GM12878 (cell line): ENCODE results near the gene ADGRV1.

Experiments used
- BCL11A ChIP-seq: IDR thresholded peaks from 2 replicates; pipeline ENCODE4 v1.6.1; 2011; ENCODE audit warnings: low read depth, low read length
- ESRRA ChIP-seq: IDR thresholded peaks from 2 replicates; pipeline ENCODE4 v1.6.1; 2012; ENCODE audit warnings: mild to moderate bottlenecking, low read length, improper control_type of control experiment
- EZH2 ChIP-seq: IDR thresholded peaks from 2 replicates; pipeline ENCODE4 v1.6.1; 2012; ENCODE audit warnings: low read depth, mild to moderate bottlenecking, control low read depth, inconsistent platforms, low read length, borderline replicate concordance; ENCODE audit not compliant: control insufficient read depth
- POLR2A ChIP-seq: IDR thresholded peaks from 2 replicates; pipeline ENCODE4 v1.6.1; 2011; ENCODE audit warnings: low read depth, mild to moderate bottlenecking, low read length
- TAF1 ChIP-seq: IDR thresholded peaks from 2 replicates; pipeline ENCODE4 v1.6.1; 2011; ENCODE audit warnings: mild to moderate bottlenecking, low read depth, low read length, borderline replicate concordance
- TARDBP ChIP-seq: IDR thresholded peaks from 2 replicates; pipeline ENCODE4 v1.6.1; 2016; ENCODE audit warnings: borderline replicate concordance
- TF ChIP-seq, protein P1 (sequence below), 3 experiments: IDR thresholded peaks in 2 of 3; conservative IDR thresholded peaks in 1 of 3; 2 replicates each; pipeline ENCODE4 v1.5.1; 2011; ENCODE audit warnings: low read depth in 3 of 3, low read length in 3 of 3, mild to moderate bottlenecking in 3 of 3, control low read depth in 2 of 3, moderate library complexity in 2 of 3, inconsistent platforms in 1 of 3, mixed read lengths in 1 of 3; ENCODE audit not compliant: control insufficient read depth in 2 of 3, insufficient read depth in 1 of 3; ENCODE audit errors: extremely low read depth in 1 of 3
- TF ChIP-seq, protein P2 (sequence below): IDR thresholded peaks from 2 replicates; pipeline ENCODE4 v1.6.1; 2012; ENCODE audit warnings: mild to moderate bottlenecking, low read depth, low read length
- TF ChIP-seq, protein P3 (sequence below): IDR thresholded peaks from 2 replicates; pipeline ENCODE4 v1.6.1; 2011; ENCODE audit warnings: low read depth, mild to moderate bottlenecking, low read length, moderate library complexity, borderline replicate concordance; ENCODE audit errors: extremely low read depth

DNA sequence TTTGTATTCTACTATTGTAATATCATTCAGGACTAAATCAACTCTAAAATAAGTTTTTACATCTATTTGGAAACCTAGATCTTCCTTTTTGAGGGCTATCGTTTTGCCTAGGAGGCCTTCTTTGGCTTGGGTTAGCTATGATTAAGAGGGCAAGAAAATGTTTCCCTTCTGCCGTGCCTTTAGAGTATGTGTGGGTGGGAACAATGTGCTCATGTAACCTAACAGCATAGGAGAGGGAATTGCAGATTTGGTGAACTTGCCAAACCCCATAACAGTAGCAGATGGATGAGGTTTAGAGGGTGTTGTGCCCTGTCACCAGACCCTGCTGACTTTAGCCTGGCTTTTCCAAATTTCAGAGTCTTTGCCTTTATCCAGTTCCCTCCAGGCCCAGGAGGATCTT is 339.0 kb downstream of the ADGRV1 start:
- TF ChIP-seq, protein P1, sequence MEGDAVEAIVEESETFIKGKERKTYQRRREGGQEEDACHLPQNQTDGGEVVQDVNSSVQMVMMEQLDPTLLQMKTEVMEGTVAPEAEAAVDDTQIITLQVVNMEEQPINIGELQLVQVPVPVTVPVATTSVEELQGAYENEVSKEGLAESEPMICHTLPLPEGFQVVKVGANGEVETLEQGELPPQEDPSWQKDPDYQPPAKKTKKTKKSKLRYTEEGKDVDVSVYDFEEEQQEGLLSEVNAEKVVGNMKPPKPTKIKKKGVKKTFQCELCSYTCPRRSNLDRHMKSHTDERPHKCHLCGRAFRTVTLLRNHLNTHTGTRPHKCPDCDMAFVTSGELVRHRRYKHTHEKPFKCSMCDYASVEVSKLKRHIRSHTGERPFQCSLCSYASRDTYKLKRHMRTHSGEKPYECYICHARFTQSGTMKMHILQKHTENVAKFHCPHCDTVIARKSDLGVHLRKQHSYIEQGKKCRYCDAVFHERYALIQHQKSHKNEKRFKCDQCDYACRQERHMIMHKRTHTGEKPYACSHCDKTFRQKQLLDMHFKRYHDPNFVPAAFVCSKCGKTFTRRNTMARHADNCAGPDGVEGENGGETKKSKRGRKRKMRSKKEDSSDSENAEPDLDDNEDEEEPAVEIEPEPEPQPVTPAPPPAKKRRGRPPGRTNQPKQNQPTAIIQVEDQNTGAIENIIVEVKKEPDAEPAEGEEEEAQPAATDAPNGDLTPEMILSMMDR (IDR thresholded peaks at IDR 0.05 in 2 of 3, conservative IDR thresholded peaks at IDR 0.05 in 1 of 3; ENCODE audit: control insufficient read depth in 2 of 3, extremely low read depth in 1 of 3, insufficient read depth in 1 of 3, low read depth in 3 of 3, low read length in 3 of 3), result no peak
- no peak for TF ChIP-seq EZH2
- TF ChIP-seq POLR2A, result no peak
- no peak for TF ChIP-seq ESRRA
- TF ChIP-seq, protein P2, sequence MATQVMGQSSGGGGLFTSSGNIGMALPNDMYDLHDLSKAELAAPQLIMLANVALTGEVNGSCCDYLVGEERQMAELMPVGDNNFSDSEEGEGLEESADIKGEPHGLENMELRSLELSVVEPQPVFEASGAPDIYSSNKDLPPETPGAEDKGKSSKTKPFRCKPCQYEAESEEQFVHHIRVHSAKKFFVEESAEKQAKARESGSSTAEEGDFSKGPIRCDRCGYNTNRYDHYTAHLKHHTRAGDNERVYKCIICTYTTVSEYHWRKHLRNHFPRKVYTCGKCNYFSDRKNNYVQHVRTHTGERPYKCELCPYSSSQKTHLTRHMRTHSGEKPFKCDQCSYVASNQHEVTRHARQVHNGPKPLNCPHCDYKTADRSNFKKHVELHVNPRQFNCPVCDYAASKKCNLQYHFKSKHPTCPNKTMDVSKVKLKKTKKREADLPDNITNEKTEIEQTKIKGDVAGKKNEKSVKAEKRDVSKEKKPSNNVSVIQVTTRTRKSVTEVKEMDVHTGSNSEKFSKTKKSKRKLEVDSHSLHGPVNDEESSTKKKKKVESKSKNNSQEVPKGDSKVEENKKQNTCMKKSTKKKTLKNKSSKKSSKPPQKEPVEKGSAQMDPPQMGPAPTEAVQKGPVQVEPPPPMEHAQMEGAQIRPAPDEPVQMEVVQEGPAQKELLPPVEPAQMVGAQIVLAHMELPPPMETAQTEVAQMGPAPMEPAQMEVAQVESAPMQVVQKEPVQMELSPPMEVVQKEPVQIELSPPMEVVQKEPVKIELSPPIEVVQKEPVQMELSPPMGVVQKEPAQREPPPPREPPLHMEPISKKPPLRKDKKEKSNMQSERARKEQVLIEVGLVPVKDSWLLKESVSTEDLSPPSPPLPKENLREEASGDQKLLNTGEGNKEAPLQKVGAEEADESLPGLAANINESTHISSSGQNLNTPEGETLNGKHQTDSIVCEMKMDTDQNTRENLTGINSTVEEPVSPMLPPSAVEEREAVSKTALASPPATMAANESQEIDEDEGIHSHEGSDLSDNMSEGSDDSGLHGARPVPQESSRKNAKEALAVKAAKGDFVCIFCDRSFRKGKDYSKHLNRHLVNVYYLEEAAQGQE, result no peak
- TF ChIP-seq, protein P3, sequence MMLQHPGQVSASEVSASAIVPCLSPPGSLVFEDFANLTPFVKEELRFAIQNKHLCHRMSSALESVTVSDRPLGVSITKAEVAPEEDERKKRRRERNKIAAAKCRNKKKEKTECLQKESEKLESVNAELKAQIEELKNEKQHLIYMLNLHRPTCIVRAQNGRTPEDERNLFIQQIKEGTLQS, result no peak
- no peak for TF ChIP-seq TARDBP
- no peak for TF ChIP-seq BCL11A
- no peak for TF ChIP-seq TAF1
